ENCODE data around the gene PDE3B. TPM values are rescaled to one million over a fixed set of nuclear protein-coding genes. Genes with fewer than 3 reads are reported as not detected.

The PDE3B gene
- polyA plus RNA-seq, 1 of the 3 experiments (the other 2 are of a cell fraction), result 0.26 TPM

DNA sequence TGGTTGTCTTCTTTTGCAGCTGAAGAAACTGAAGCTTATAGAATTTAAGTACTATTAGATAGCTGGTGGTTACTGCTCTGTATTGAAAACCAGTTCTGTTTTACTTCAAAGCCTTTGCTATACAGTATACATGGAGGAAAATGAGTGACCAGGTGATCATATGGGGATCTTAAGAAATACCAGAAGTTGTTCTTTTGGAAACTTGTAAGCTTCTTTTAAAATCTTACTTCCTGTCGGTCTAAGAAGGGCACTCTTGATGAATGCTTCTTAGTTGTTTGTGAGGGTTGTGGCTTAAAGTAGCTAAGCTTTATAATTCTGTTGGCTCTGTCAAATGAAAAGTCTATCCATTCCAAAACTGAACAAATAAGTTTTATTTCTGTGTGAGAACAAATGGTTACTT, 55.2 kb downstream of the PDE3B start:
- no peaks in the 10 kb centered on the region for H3K27me3 ChIP-seq (ENCODE audit: insufficient read depth)
- H3K4me2 ChIP-seq, result no peak overlapping the region
- H3K79me2 ChIP-seq (ENCODE audit: insufficient read depth), result no peaks in the 10 kb centered on the region
- H3K27ac ChIP-seq (ENCODE audit: low read depth in 2 of 2, low read length in 1 of 2), result no peak overlapping the region
- H3K9ac ChIP-seq, result no peak overlapping the region
- H4K20me1 ChIP-seq (ENCODE audit: insufficient read depth), result no peaks in the 10 kb centered on the region
- no peaks in the 10 kb centered on the region for H3K36me3 ChIP-seq (replicated peaks in 1 of 2; ENCODE audit: control insufficient read depth in 1 of 2, insufficient read depth in 2 of 2, low read length in 1 of 2)
- H3K4me3 ChIP-seq (ENCODE audit: low read depth in 2 of 2, low read length in 1 of 2), result no peak overlapping the region
- no peak overlapping the region for H2AFZ ChIP-seq (ENCODE audit: low read depth)
- no peaks in the 10 kb centered on the region; the same call in 1 of the 2 replicates for H3K9me3 ChIP-seq
- H3K9me2 ChIP-seq, result no peaks in the 10 kb centered on the region
- TF ChIP-seq RXRA (IDR thresholded peaks at IDR 0.05; ENCODE audit: borderline replicate concordance, low read depth) (no peak), RFX5 (IDR thresholded peaks at IDR 0.05; ENCODE audit: low read length) (no peak), TCF12 (IDR thresholded peaks at IDR 0.05) (no peak), MXI1 (IDR thresholded peaks at IDR 0.05; ENCODE audit: low read depth, low read length) (no peak), NRF1 (IDR thresholded peaks at IDR 0.05; ENCODE audit: low read depth, low read length) (no peak)
- TF ChIP-seq, protein P1, sequence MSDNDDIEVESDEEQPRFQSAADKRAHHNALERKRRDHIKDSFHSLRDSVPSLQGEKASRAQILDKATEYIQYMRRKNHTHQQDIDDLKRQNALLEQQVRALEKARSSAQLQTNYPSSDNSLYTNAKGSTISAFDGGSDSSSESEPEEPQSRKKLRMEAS (IDR thresholded peaks at IDR 0.05; ENCODE audit: low read depth), result no peak
- TF ChIP-seq, protein P2, sequence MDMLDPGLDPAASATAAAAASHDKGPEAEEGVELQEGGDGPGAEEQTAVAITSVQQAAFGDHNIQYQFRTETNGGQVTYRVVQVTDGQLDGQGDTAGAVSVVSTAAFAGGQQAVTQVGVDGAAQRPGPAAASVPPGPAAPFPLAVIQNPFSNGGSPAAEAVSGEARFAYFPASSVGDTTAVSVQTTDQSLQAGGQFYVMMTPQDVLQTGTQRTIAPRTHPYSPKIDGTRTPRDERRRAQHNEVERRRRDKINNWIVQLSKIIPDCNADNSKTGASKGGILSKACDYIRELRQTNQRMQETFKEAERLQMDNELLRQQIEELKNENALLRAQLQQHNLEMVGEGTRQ (IDR thresholded peaks at IDR 0.05; ENCODE audit: borderline replicate concordance, low read depth, low read length), result no peak
- TF ChIP-seq, protein P3, sequence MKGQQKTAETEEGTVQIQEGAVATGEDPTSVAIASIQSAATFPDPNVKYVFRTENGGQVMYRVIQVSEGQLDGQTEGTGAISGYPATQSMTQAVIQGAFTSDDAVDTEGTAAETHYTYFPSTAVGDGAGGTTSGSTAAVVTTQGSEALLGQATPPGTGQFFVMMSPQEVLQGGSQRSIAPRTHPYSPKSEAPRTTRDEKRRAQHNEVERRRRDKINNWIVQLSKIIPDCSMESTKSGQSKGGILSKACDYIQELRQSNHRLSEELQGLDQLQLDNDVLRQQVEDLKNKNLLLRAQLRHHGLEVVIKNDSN (IDR thresholded peaks at IDR 0.05; ENCODE audit: borderline replicate concordance, low read depth), result no peak
- WGBS (ENCODE audit: low lambda C conversion rate), result 76% methylated on average over 1 of the region's 1 CpG
- POLR2A ChIA-PET, result no interaction called here
- H3F3A ChIP-seq (replicated peaks; ENCODE audit: insufficient read depth), result no peaks in the 10 kb centered on the region
- H3K4me1 ChIP-seq (ENCODE audit: control insufficient read depth in 1 of 2, insufficient read depth in 2 of 2, low read depth in 1 of 2, low read length in 1 of 2), result no peaks in the 10 kb centered on the region; a peak in 1 of 4 replicates
- CTCF ChIA-PET, result interaction anchor here (1.4 kb wide), 1 partner anchor 210 kb away, joined by 5 read pairs; no protein-coding TSS in a partner anchor
- no peak for DNase-seq

DNA sequence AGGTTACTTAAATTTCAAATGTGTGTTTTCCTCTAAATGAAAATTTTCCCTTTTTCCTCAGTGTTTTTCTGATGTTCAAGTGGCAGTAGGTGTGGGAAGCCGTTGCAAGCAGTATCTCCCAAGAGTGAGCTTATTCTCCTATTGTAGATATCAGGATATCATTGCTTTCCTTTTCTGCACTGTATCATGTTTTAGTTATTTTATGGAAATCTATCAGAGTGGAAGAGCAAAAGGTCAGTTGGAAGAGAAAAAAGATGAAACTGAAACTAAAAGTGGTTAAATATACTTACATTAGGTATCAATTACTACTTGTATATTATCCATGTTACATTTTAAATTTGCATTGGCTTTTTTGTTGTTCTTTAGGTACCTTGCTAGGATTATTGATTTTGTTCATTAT, 57.0 kb downstream of the PDE3B start:
- no peak overlapping the region for H2AFZ ChIP-seq (ENCODE audit: low read depth)
- no peaks in the 10 kb centered on the region for H4K20me1 ChIP-seq (ENCODE audit: insufficient read depth)
- H3K9me2 ChIP-seq, result no peaks in the 10 kb centered on the region
- H3K27me3 ChIP-seq (ENCODE audit: insufficient read depth), result no peaks in the 10 kb centered on the region
- H3K9ac ChIP-seq, result no peak overlapping the region
- H3F3A ChIP-seq (replicated peaks; ENCODE audit: insufficient read depth), result no peaks in the 10 kb centered on the region
- CTCF ChIA-PET, result no interaction called here
- H3K9me3 ChIP-seq, result peaks cover 6% of the 10 kb centered on the region
- no peak overlapping the region for H3K27ac ChIP-seq (ENCODE audit: low read depth in 2 of 2, low read length in 1 of 2)
- TF ChIP-seq, protein P4, sequence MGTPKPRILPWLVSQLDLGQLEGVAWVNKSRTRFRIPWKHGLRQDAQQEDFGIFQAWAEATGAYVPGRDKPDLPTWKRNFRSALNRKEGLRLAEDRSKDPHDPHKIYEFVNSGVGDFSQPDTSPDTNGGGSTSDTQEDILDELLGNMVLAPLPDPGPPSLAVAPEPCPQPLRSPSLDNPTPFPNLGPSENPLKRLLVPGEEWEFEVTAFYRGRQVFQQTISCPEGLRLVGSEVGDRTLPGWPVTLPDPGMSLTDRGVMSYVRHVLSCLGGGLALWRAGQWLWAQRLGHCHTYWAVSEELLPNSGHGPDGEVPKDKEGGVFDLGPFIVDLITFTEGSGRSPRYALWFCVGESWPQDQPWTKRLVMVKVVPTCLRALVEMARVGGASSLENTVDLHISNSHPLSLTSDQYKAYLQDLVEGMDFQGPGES (IDR thresholded peaks at IDR 0.05; ENCODE audit: low read depth, low read length), result no peak
- TF ChIP-seq, protein P5, sequence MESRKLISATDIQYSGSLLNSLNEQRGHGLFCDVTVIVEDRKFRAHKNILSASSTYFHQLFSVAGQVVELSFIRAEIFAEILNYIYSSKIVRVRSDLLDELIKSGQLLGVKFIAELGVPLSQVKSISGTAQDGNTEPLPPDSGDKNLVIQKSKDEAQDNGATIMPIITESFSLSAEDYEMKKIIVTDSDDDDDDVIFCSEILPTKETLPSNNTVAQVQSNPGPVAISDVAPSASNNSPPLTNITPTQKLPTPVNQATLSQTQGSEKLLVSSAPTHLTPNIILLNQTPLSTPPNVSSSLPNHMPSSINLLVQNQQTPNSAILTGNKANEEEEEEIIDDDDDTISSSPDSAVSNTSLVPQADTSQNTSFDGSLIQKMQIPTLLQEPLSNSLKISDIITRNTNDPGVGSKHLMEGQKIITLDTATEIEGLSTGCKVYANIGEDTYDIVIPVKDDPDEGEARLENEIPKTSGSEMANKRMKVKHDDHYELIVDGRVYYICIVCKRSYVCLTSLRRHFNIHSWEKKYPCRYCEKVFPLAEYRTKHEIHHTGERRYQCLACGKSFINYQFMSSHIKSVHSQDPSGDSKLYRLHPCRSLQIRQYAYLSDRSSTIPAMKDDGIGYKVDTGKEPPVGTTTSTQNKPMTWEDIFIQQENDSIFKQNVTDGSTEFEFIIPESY (IDR thresholded peaks at IDR 0.05; ENCODE audit: borderline replicate concordance, low read depth), result no peak
- TF ChIP-seq, protein P3 (IDR thresholded peaks at IDR 0.05; ENCODE audit: borderline replicate concordance, low read depth), result no peak
- TF ChIP-seq EP300 (IDR thresholded peaks at IDR 0.05; ENCODE audit: borderline replicate concordance in 1 of 2, low read depth in 1 of 2, low read length in 1 of 2) (no peak), SIN3A (IDR thresholded peaks at IDR 0.05; ENCODE audit: borderline replicate concordance, low read depth, low read length) (no peak), TAF1 (IDR thresholded peaks at IDR 0.05; ENCODE audit: borderline replicate concordance, low read depth, low read length) (no peak), TCF12 (IDR thresholded peaks at IDR 0.05) (no peak), EZH2phosphoT487 (IDR thresholded peaks at IDR 0.05; ENCODE audit: borderline replicate concordance, low read depth) (no peak), GABPA (IDR thresholded peaks at IDR 0.05; ENCODE audit: low read depth) (no peak)
- TF ChIP-seq, protein P2 (IDR thresholded peaks at IDR 0.05; ENCODE audit: borderline replicate concordance, low read depth, low read length), result no peak
- no peak for DNase-seq
- H3K4me2 ChIP-seq, result no peak overlapping the region
- no peaks in the 10 kb centered on the region; a peak in 1 of 4 replicates for H3K4me1 ChIP-seq (ENCODE audit: control insufficient read depth in 1 of 2, insufficient read depth in 2 of 2, low read depth in 1 of 2, low read length in 1 of 2)
- H3K4me3 ChIP-seq (ENCODE audit: low read depth in 2 of 2, low read length in 1 of 2), result no peak overlapping the region
- WGBS (ENCODE audit: low lambda C conversion rate), result 58% methylated on average over 1 of the region's 1 CpG
- H3K36me3 ChIP-seq (replicated peaks in 1 of 2; ENCODE audit: control insufficient read depth in 1 of 2, insufficient read depth in 2 of 2, low read length in 1 of 2), result no peaks in the 10 kb centered on the region
- POLR2A ChIA-PET, result no interaction called here
- no peaks in the 10 kb centered on the region for H3K79me2 ChIP-seq (ENCODE audit: insufficient read depth)

Measured in SK-N-SH (cell line).